HG03280 (cell line): ENCODE measurements around the gene CAPN2.
"Not testable (repeated sequence)": the region's sequence is repeated elsewhere in the genome, so short reads cannot be mapped to it uniquely, and the experiment has no call there.

Experiments used
- ATAC-seq: cut with Tn5 transposase; IDR thresholded peaks from one replicate; pipeline ENCODE4 v1.9.1; 2021; ENCODE audit warnings: mild to moderate bottlenecking, moderate library complexity; ENCODE audit not compliant: unreplicated experiment

The CAPN2 gene

DNA sequence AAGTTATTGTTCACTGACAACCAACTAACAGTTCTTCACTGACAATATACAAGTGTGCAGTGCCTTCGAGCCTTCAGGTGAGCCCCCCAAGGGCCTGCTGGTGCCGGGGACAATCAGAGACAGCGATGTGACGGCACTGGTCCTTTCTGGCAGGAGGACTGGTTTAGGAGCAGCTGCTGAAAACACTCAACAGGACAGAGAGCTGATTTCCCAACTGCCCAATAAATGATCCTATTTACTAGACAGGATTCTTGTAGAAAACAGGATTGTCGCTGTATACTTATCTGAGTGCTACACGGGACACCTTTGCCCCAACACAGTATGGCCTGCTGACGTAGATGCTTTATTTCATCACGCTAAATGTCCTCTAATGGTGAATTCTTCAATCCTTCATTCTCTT is 68.0 kb downstream of the CAPN2 start:
- ATAC-seq: no peak

DNA sequence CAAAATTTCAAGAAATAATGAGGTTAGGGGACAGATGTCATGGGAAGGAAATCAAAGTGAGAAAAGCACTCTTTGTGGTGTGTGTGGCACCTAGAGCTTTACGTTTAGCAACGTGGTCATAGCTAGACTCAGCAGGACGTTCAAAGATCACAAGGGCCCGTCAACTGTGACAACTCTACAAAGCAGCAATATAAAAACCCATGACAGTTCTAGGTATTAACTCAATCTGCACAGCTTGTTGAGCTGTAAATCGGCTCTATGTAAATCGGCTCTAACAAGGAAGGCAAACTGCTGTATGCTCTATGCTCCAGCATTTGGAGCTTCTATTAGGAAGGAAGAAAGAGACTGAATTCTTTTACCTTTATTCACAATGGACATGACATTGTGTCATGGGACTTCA is 68.6 kb downstream of the CAPN2 start:
- ATAC-seq: no peak

- ATAC-seq: no peak
These were observed 71.3 kb downstream of the CAPN2 start for GRCh38 chr1:223783676-223784075.

GRCh38 chr1:223784541-223784940 is 72.2 kb downstream of the CAPN2 start:
- no peak for ATAC-seq

- ATAC-seq: no peak
These were observed 73.5 kb downstream of the CAPN2 start for GRCh38 chr1:223785808-223786207.

GRCh38 chr1:223788746-223789415 is 76.5 kb downstream of the CAPN2 start:
- ATAC-seq: no peak

DNA sequence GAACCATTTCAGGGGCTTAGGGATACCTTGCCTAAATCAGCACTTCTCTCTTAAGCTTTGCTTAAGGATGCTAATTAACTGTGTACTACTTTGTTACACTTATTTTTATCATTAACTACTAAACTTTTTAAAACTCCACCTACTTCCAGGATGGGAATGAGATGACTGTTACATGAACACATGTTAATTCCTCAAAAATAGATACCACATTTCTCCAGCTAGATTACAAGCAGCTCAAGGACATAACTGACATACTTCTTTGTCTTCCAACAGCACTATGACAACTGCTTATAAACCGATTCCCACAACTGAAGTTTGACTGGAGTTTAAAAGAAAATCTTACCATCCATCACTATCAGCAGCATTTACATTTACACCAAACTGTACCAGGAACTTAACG is 79.7 kb downstream of the CAPN2 start:
- no peak for ATAC-seq

GRCh38 chr1:223793716-223794115 is 81.4 kb downstream of the CAPN2 start:
- ATAC-seq: no peak

- no peak for ATAC-seq
These were observed 82.0 kb downstream of the CAPN2 start for GRCh38 chr1:223794136-223794880.

DNA sequence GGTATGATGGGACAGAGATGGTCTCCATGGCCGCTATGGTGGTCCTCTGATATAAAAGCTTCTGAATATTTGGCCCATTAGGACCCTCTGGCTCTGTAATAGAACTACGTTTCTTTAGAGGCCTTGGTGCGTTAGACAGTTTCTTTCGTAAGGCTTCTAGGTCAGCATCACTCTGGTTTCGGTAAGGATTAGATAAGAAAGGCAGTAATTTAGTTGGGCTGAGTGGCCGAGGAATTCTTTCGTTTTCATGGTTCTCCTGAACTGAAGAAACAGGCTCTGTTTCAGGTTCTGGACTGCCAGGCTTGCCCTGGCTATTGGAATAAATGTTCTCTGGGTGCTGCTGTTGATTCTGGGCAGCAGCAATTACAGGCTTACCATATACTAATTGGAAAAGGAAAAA is 83.9 kb downstream of the CAPN2 start:
- no peak for ATAC-seq

GRCh38 chr1:223802032-223802431 is 89.7 kb downstream of the CAPN2 start:
- no peak for ATAC-seq

DNA sequence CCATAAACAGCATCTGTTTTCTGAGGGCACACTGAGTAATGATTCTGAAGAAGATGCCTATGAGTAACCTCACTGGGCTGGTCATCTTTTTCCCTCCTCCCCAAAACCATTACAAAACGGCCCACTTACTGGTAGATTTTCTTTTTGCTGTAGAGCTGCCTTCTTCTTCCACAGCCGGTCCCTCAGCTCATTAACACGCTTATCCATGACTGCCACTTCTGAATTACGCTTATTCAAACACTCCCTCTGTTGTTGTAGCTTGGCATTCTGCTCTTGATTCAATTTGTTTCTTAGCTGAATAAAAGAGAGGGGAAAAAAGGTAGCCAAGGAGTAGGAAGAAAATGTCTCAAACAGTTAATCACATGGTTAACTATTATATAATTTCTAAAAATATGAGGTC is 90.3 kb downstream of the CAPN2 start:
- no peak for ATAC-seq

DNA sequence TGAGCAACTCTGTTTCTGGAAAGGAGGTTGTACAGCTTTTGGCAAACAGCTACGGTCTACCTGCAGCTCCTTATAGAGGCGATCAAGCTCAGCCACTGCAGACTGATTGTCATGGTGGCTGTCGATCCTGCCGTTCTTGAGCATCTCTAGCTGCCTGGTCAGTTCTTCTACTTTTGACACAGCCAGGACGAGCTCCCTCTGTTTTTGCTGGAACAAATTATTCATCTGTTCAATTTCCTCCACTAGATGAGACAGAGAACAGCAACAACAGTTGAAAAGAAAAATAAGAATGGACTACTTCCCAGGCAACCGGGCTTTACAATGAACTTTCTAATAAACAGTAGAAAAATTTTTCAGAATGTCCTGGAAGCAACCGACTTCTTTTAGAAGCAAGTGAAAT is 90.9 kb downstream of the CAPN2 start:
- ATAC-seq: no peak

- ATAC-seq: not testable (repeated sequence)
These were observed 97.6 kb downstream of the CAPN2 start for GRCh38 chr1:223809905-223810304.

DNA sequence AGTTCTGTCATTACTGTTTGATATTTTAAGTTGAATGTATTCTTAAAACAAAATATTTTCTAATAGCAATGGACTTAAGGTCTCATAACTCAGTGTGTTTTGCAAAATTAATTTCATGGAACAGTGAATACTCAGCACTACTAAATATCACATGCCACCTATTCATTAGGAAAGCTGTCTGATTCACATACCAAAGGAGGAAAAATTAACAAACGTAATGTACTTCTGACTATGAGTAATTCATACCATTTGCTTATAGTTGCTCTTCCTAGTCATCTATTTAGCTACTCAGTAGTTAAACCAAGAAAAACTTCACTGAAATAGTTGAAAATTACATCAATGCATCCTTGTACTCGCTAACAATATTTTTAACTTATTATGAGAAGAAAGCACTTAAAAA is 98.2 kb downstream of the CAPN2 start:
- no peak for ATAC-seq

DNA sequence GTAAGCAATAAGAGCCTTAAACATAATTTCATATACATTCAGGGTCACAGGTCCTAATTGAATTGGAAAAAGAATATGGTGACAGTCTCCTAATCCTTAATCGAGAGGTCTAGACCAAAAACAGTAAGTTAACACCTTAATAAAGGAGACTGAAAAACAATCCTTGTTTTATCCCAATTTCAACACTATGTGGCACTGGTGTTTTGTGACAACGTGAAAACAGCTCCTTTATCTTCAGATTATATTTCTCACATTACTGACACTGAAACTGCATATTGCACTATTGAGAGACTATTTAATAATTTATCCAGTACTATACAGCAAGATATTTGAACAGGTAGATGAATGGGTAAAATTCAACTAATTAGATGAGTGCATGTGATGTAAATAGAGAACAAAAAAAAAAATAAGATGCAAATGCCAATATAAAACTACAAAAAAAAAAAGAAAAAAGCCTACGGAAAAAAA is 99.3 kb downstream of the CAPN2 start:
- no peak for ATAC-seq

- ATAC-seq: no peak
These were observed 101.3 kb downstream of the CAPN2 start for GRCh38 chr1:223813645-223814044.

- ATAC-seq: no peak
These were observed 102.9 kb downstream of the CAPN2 start for GRCh38 chr1:223815020-223815853.

- ATAC-seq: no peak
These were observed 103.5 kb downstream of the CAPN2 start for GRCh38 chr1:223815865-223816264.

GRCh38 chr1:223817265-223817664 is 104.9 kb downstream of the CAPN2 start:
- ATAC-seq: not testable (repeated sequence)

DNA sequence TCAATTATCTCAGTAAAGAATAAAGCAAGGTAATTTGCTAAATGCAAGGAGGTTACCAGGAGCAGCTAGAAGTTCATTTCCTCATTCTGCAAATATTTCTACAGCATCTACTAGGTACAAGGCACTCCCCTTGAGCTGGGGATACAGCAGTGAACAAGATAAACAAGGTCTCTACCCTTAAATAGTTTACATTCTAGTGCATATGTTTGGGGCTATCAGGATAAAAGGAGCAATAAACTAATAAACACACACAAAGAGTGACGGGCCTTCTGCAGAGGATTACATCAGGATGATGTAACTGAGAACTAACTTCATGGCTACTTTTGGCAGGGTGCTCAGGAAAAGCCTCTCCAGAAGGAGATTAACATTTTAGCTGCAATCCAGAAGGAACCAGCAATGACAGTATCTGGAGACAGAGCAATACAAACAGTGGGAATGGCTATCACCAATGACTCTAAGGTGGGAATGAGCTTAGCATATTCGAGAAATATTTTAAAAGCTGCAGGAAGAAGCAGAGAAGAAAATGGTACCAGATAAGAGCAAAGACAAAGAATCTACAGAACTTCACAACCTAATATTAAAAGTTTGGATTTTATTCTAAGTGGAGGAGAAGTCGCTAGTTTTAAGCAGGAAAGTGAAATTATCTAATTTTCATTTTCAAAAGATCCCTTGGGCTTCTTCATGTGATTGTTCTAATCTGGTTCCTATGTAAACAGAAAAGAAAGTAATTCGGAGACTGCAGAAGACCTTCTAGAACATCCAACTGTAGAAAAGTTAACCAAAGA is 107.6 kb downstream of the CAPN2 start:
- no peak for ATAC-seq
